Liver (tissue), 9 donors: ENCODE measurements around the gene PTGDR. TPM values are rescaled to one million over a fixed set of nuclear protein-coding genes. Genes with fewer than 3 reads are reported as not detected.

ENCODE experiments used
- DNase-seq: peaks from one replicate; pipeline ENCODE4 v3.0.0-alpha.2; 2017; ENCODE audit warnings: low spot score
- H3K27ac ChIP-seq, 2 donors: one replicate each; pipeline ENCODE4 v1.7.0; 2013; ENCODE audit warnings: inconsistent platforms in 2 of 2, low read length in 2 of 2, control low read depth in 1 of 2, low read depth in 1 of 2, mild to moderate bottlenecking in 1 of 2
- H3K27me3 ChIP-seq, 4 donors: one replicate each; pipeline versions ENCODE4 v1.6.1 to v1.7.0; 2013; ENCODE audit warnings: low read length in 3 of 4, inconsistent platforms in 1 of 4, mild to moderate bottlenecking in 1 of 4, moderate library complexity in 1 of 4; ENCODE audit not compliant: control insufficient read depth in 4 of 4, insufficient read depth in 4 of 4
- H3K36me3 ChIP-seq, 4 donors: one replicate each; pipeline versions ENCODE4 v1.6.1 to v1.7.0; 2013; ENCODE audit warnings: low read length in 3 of 4, mild to moderate bottlenecking in 3 of 4, low read depth in 1 of 4, moderate library complexity in 1 of 4; ENCODE audit not compliant: control insufficient read depth in 4 of 4, insufficient read depth in 3 of 4
- H3K4me1 ChIP-seq, 4 donors: one replicate each; pipeline versions ENCODE4 v1.6.1 to v1.7.0; 2013; ENCODE audit warnings: low read length in 3 of 4, mild to moderate bottlenecking in 3 of 4, moderate library complexity in 1 of 4; ENCODE audit not compliant: control insufficient read depth in 4 of 4, insufficient read depth in 4 of 4
- H3K4me3 ChIP-seq, 3 donors: one replicate each; pipeline versions ENCODE4 v1.6.1 to v1.7.0; 2013; ENCODE audit warnings: low read length in 3 of 3, control low read depth in 1 of 3, low read depth in 1 of 3, mild to moderate bottlenecking in 1 of 3
- H3K9ac ChIP-seq, 2 donors: one replicate each; pipeline ENCODE4 v1.7.0; 2013; ENCODE audit warnings: low read length in 2 of 2, mild to moderate bottlenecking in 2 of 2, moderate library complexity in 2 of 2, control low read depth in 1 of 2, low read depth in 1 of 2
- H3K9me3 ChIP-seq, 4 donors: one replicate each; pipeline versions ENCODE4 v1.6.1 to v1.7.0; 2013; ENCODE audit warnings: low read length in 3 of 4; ENCODE audit not compliant: control insufficient read depth in 4 of 4
- CTCF ChIP-seq: fragments of 150-350 bp; IDR thresholded peaks from 2 replicates; pipeline ENCODE4 v1.5.1; 2017; ENCODE audit warnings: improper control_type of control experiment, low read depth, low read length; ENCODE audit not compliant: missing input control
- EGR1 ChIP-seq, 2 donors: IDR thresholded peaks; 2 replicates each; pipeline ENCODE4 v1.6.1; 2016 to 2018; ENCODE audit warnings: antibody characterized with exemption in 2 of 2, low read depth in 2 of 2
- FOXA1 ChIP-seq: IDR thresholded peaks from 2 replicates; pipeline ENCODE4 v1.6.1; 2016; ENCODE audit warnings: antibody characterized with exemption
- FOXA2 ChIP-seq: IDR thresholded peaks from 2 replicates; pipeline ENCODE4 v1.6.1; 2016; ENCODE audit warnings: antibody characterized with exemption
- GABPA ChIP-seq, 2 donors: IDR thresholded peaks in 1 of 2; conservative IDR thresholded peaks in 1 of 2; 2 replicates each; pipeline ENCODE4 v1.6.1; 2016; ENCODE audit warnings: antibody characterized with exemption in 2 of 2, mild to moderate bottlenecking in 1 of 2, moderate library complexity in 1 of 2
- HNF4A ChIP-seq, 2 donors: conservative IDR thresholded peaks; 2 replicates each; pipeline ENCODE4 v1.6.1; 2016; ENCODE audit warnings: antibody characterized with exemption in 2 of 2, mild to moderate bottlenecking in 2 of 2
- JUND ChIP-seq, 2 donors: IDR thresholded peaks; 2 replicates each; pipeline ENCODE4 v1.6.1; 2016; ENCODE audit warnings: antibody characterized with exemption in 2 of 2
- MAX ChIP-seq: IDR thresholded peaks from 2 replicates; pipeline ENCODE4 v1.6.1; 2016; ENCODE audit warnings: antibody characterized with exemption
- NR2F2 ChIP-seq: IDR thresholded peaks from 2 replicates; pipeline ENCODE4 v1.6.1; 2016; ENCODE audit warnings: antibody characterized with exemption
- RAD21 ChIP-seq, 2 donors: IDR thresholded peaks; 2 replicates each; pipeline ENCODE4 v1.6.1; 2016; ENCODE audit warnings: antibody characterized with exemption in 2 of 2, mild to moderate bottlenecking in 2 of 2
- REST ChIP-seq: IDR thresholded peaks from 2 replicates; pipeline ENCODE4 v1.6.1; 2016; ENCODE audit warnings: antibody characterized with exemption, mild to moderate bottlenecking
- RXRA ChIP-seq, 2 donors: IDR thresholded peaks; 2 replicates each; pipeline ENCODE4 v1.6.1; 2017 to 2018; ENCODE audit warnings: antibody characterized with exemption in 2 of 2, mild to moderate bottlenecking in 1 of 2
- SP1 ChIP-seq: IDR thresholded peaks from 2 replicates; pipeline ENCODE4 v1.6.1; 2018; ENCODE audit warnings: antibody characterized with exemption, mild to moderate bottlenecking
- TAF1 ChIP-seq: conservative IDR thresholded peaks from 2 replicates; pipeline ENCODE4 v1.6.1; 2016; ENCODE audit warnings: antibody characterized with exemption, mild to moderate bottlenecking
- YY1 ChIP-seq: IDR thresholded peaks from 2 replicates; pipeline ENCODE4 v1.6.1; 2016; ENCODE audit warnings: antibody characterized with exemption, mild to moderate bottlenecking
- ZBTB33 ChIP-seq: IDR thresholded peaks from 2 replicates; pipeline ENCODE4 v1.6.1; 2016; ENCODE audit warnings: antibody characterized with exemption
- WGBS: extraction: QIAGEN DNeasy Blood & Tissue Kit; methylation state at CpG from one replicate; pipeline ENCODE4 v1.1.7; 2013; 5-methylcytosine and 5-hydroxymethylcytosine counted together
- polyA plus RNA-seq, 2 donors: library from polyadenylated mRNA; stranded (reverse) in 1 of 2; unstranded in 1 of 2; fragments of 200-250 nt in 1 of 2; fragments of >200 nt in 1 of 2; fragmentation: Nextera tagmentation in 1 of 2; extraction: Ambion mirVana in 1 of 2; gene quantifications; one replicate each; pipeline versions ENCODE4 v1.2.1 to v1.2.3, GENCODE V29; 2013 to 2015
- total RNA-seq, 2 donors: library from RNA; depleted of rRNA; stranded (reverse); fragments of >200 nt; gene quantifications; one replicate each; pipeline ENCODE4 v1.2.3, GENCODE V29; 2014
- donor health status: healthy.
- donor health status: healthy.
- donor health status: healthy.
- donor health status: healthy.
- donor health status: healthy.

The PTGDR gene
- total and polyA plus RNA-seq, 4 donors: 0.14 to 1.4 (median 0.44) TPM

GRCh38 chr14:52244997-52245396 is 22.5 kb upstream of the PTGDR start:
- TF ChIP-seq RXRA (IDR thresholded peaks at IDR 0.05) (no peak), FOXA1 (no peak), REST (no peak), ZBTB33 (no peak), YY1 (no peak), EGR1 (IDR thresholded peaks at IDR 0.05; ENCODE audit: low read depth in 2 of 2) (no peak)
- no peak for DNase-seq
- Histone ChIP-seq H3K27ac (no peak overlapping the region), H3K4me1 (no peaks in the 10 kb centered on the region), H3K27me3 (peaks cover 0 to 2% (median under 1%) of the 10 kb centered on the region in 4 donors), H3K36me3 (no peaks in the 10 kb centered on the region), H3K4me3 (no peak overlapping the region), H3K9me3 (peaks cover 0 to 3% (median 1%) of the 10 kb centered on the region in 4 donors), H3K9ac (no peak overlapping the region)
- WGBS: 80% methylated on average over 3 of the region's 3 CpGs

- WGBS: 58% methylated on average over 2 of the region's 2 CpGs
- H3K36me3 ChIP-seq: no peaks in the 10 kb centered on the region
- no peaks in the 10 kb centered on the region for H3K4me1 ChIP-seq
- no peak overlapping the region for H3K9ac ChIP-seq
- H3K27ac ChIP-seq: no peak overlapping the region
- peaks cover 0 to 4% (median 2%) of the 10 kb centered on the region in 4 donors for H3K27me3 ChIP-seq
- H3K9me3 ChIP-seq: peaks cover 0 to 3% (median 1%) of the 10 kb centered on the region in 4 donors
- TF ChIP-seq NR2F2: no peak
- no peak for TF ChIP-seq HNF4A (conservative IDR thresholded peaks at IDR 0.05)
- no peak for TF ChIP-seq TAF1
- TF ChIP-seq FOXA1: no peak
- no peak for TF ChIP-seq FOXA2
- TF ChIP-seq EGR1 (IDR thresholded peaks at IDR 0.05; ENCODE audit: low read depth in 2 of 2): no peak
- no peak for TF ChIP-seq REST
- no peak for TF ChIP-seq MAX
- no peak for TF ChIP-seq RXRA (IDR thresholded peaks at IDR 0.05)
- no peak for TF ChIP-seq SP1
- no peak for TF ChIP-seq GABPA (IDR thresholded peaks at IDR 0.05 in 1 of 2, conservative IDR thresholded peaks at IDR 0.05 in 1 of 2)
- no peak for TF ChIP-seq JUND (IDR thresholded peaks at IDR 0.05)
- TF ChIP-seq YY1: no peak
- TF ChIP-seq ZBTB33: no peak
- no peak for TF ChIP-seq CTCF
- TF ChIP-seq RAD21 (IDR thresholded peaks at IDR 0.05): no peak
- no peak for DNase-seq
- H3K4me3 ChIP-seq: no peak overlapping the region
Measured at GRCh38 chr14:52248057-52248456, 19.4 kb upstream of the PTGDR start.
